CD4-positive, alpha-beta T cell treated with Interleukin-17A for 4 hours (primary cell): Measurements from ENCODE around the gene CEL.
"Not testable (repeated sequence)": the region's sequence is repeated elsewhere in the genome, so short reads cannot be mapped to it uniquely, and the experiment has no call there.

Experiments used
- DNase-seq: peaks from one replicate; pipeline ENCODE4 v3.0.0-alpha.2; 2020; ENCODE audit warnings: mixed read lengths

The CEL gene

DNA sequence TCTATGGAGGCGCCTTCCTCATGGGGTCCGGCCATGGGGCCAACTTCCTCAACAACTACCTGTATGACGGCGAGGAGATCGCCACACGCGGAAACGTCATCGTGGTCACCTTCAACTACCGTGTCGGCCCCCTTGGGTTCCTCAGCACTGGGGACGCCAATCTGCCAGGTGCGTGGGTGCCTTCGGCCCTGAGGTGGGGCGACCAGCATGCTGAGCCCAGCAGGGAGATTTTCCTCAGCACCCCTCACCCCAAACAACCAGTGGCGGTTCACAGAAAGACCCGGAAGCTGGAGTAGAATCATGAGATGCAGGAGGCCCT is 3.2 kb downstream of the CEL start:
- DNase-seq = no peak

- no peak for DNase-seq
Measured at GRCh38 chr9:133066181-133066983, 4.6 kb downstream of the CEL start.

GRCh38 chr9:133067006-133067405 is 5.2 kb downstream of the CEL start:
- DNase-seq = no peak

- DNase-seq = no peak
Measured at GRCh38 chr9:133067813-133068212, 6.0 kb downstream of the CEL start.

GRCh38 chr9:133068431-133068830 is 6.7 kb downstream of the CEL start:
- DNase-seq = not testable (repeated sequence)

GRCh38 chr9:133070500-133070961 is 8.8 kb downstream of the CEL start:
- DNase-seq = not testable (repeated sequence)

- DNase-seq = not testable (repeated sequence)
Measured at GRCh38 chr9:133070985-133071384, 9.2 kb downstream of the CEL start.

DNA sequence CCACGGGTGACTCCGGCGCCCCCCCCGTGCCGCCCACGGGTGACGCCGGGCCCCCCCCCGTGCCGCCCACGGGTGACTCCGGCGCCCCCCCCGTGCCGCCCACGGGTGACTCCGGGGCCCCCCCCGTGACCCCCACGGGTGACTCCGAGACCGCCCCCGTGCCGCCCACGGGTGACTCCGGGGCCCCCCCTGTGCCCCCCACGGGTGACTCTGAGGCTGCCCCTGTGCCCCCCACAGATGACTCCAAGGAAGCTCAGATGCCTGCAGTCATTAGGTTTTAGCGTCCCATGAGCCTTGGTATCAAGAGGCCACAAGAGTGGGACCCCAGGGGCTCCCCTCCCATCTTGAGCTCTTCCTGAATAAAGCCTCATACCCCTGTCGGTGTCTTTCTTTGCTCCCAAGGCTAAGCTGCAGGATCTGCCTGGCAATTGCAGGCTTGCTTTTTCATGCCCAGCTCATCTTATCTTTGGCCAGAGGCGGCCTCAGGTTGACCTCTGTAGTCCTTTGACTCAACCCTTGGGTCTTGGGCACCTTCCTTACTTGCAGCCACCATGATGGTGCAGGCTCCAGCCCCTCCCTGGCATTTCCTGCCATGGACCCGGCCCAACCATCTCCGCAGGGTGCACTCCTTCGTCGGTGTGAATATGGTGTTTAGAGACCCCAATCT is 9.8 kb downstream of the CEL start:
- no peak for DNase-seq

GRCh38 chr9:133072210-133072609 is 10.4 kb downstream of the CEL start:
- DNase-seq = not testable (repeated sequence)

- DNase-seq = no peak
Measured at GRCh38 chr9:133073086-133074014, 11.6 kb downstream of the CEL start.

GRCh38 chr9:133074111-133074651 is 12.4 kb downstream of the CEL start:
- DNase-seq = no peak

DNA sequence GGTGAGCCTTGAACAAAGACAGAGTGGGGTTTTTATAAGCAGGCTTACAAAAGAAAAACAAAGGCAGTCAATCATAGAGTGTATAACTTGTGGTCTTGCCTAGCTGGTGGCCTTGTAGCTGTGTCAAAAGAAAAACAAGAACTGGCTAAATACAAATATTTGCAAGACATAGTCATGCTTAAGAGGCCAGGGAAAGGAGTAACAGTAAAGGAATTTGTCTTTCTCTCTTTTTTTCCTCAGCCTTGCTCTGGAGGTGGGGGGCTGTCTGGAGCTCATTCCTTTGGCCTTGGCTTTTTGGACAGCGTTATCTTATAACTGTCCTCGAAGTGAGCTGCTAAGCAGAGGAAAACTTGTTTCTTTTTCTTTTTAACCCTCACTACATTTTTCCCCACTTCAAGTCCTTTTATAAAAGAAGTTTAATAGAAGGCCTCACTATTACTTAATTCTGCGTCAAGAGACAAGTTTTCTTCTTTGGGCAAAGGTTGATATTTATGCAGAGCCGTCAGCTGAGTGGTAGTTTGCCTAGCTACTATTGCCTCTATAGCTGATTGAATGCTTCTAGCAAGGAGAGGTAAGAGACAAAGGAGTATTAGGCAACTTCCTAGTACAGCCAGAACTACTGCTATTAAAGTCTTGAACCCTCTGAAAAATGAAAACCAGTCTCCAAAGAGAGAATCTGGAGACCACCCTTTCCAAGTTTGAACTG is 14.3 kb downstream of the CEL start:
- no peak for DNase-seq

DNA sequence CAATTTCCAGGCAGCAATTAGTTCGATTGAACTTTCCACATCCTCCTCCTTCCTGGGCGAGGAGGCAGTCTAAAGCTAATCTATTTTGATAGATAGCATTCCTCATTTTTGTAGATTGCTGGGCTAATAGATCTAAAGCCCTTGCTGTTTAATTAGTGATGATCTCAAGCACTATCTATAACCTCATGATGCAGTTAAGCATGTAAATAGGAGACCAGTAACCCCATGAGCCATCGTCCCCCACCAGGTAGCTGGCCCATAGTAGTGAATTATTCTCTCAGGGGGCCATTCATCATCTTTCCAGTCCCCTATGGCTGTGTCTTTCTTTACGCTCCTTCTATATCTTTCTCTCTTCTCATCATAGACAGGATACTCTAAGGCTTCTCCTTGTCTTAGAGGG is 14.9 kb downstream of the CEL start:
- no peak for DNase-seq

GRCh38 chr9:133078486-133078885 is 16.7 kb downstream of the CEL start:
- no peak for DNase-seq

- DNase-seq = no peak
Measured at GRCh38 chr9:133080161-133080560, 18.4 kb downstream of the CEL start.

GRCh38 chr9:133080786-133081779 is 19.3 kb downstream of the CEL start:
- not testable (repeated sequence) for DNase-seq

- not testable (repeated sequence) for DNase-seq
Measured at GRCh38 chr9:133081957-133082644, 20.3 kb downstream of the CEL start.

DNA sequence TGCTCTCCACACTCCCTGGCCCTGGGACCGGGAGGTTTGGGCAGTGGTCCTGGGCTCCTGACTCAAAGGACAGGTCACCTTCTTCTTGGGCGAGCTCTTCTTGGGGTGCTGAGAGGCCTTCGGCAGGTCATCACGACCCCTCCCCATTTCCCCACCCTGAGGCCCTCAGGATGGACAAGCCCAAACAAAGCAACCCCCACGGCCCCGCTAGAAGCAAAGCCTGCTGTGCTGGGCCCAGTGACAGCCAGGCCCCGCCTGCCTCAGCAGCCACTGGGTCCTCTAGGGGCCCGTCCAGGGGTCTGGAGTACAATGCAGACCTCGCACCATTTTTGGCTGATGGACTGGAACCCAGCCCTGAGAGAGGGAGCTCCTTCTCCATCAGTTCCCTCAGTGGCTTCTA is 21.9 kb downstream of the CEL start:
- not testable (repeated sequence) for DNase-seq

DNA sequence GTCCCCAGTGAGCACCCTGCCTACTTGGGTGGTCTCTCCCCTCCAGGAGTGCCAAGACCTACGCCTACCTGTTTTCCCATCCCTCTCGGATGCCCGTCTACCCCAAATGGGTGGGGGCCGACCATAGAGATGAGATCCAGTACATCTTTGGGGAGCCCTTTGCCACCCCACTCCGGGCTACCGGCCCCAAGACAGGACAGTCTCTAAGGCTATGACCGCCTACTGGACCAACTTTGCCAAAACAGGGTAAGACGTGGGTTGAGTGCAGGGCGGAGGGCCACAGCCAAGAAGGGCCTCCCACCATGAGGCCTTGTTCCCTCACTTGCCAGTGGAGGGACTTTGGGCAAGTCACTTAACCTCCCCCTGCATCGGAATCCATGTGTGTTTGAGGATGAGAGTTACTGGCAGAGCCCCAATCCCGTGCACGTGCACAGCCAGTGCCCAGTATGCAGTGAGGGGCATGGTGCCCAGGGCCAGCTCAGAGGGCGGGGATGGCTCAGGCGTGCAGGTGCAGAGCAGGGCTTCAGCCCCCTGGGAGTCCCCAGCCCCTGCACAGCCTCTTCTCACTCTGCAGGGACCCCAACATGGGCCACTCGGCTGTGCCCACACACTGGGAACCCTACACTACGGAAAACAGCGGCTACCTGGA is 24.6 kb downstream of the CEL start:
- not testable (repeated sequence) for DNase-seq

GRCh38 chr9:133086894-133087293 is 25.1 kb downstream of the CEL start:
- no peak for DNase-seq
